HepG2 (cell line): ENCODE measurements around the gene BCL2L11. TPM values are rescaled to one million over a fixed set of nuclear protein-coding genes. Genes with fewer than 3 reads are reported as not detected.
A peak's percentile ranks its signal among the peaks of the same experiment; 100 is the strongest.

Experiments used
- AGO1 ChIP-seq: fragments of 200-400 bp; formaldehyde crosslinking; IDR thresholded peaks from 2 replicates; pipeline ENCODE4 v1.6.1; 2017; ENCODE audit warnings: mild to moderate bottlenecking, low read depth, low read length, moderate library complexity; ENCODE audit not compliant: poor library complexity, severe bottlenecking
- BCL6 ChIP-seq: IDR thresholded peaks from 2 replicates; pipeline ENCODE4 v1.6.1; 2016; ENCODE audit warnings: missing genetic modification reagents, missing compliant biosample characterization
- EEA1 ChIP-seq: sonication (generic); formaldehyde crosslinking; IDR thresholded peaks from 2 replicates; pipeline ENCODE4 v1.5.1; 2020; ENCODE audit warnings: mild to moderate bottlenecking, missing genetic modification reagents, borderline replicate concordance
- ERF ChIP-seq: IDR thresholded peaks from 2 replicates; pipeline ENCODE4 v1.6.1; 2018; ENCODE audit warnings: missing biosample characterization, missing genetic modification reagents
- MED13 ChIP-seq: sonication (generic); formaldehyde crosslinking; IDR thresholded peaks from 2 replicates; pipeline ENCODE4 v1.5.0; 2020; ENCODE audit warnings: missing genetic modification reagents
- NCOA1 ChIP-seq: sonication (generic); formaldehyde crosslinking; IDR thresholded peaks from 2 replicates; pipeline ENCODE4 v1.9.0; 2021; ENCODE audit warnings: missing genetic modification reagents
- NFIB ChIP-seq: sonication (generic); formaldehyde crosslinking; IDR thresholded peaks from 2 replicates; pipeline ENCODE4 v1.9.0; 2021; ENCODE audit warnings: missing genetic modification reagents, mild to moderate bottlenecking, borderline replicate concordance
- POLR2AphosphoS5 ChIP-seq: IDR thresholded peaks from 2 replicates; pipeline ENCODE4 v1.6.1; 2012; ENCODE audit warnings: low read depth, low read length
- RBM22 ChIP-seq: fragments of 200-400 bp; formaldehyde crosslinking; optimal IDR thresholded peaks from 2 replicates; pipeline ENCODE3; 2017; ENCODE audit warnings: mild to moderate bottlenecking, low read length, moderate library complexity
- SALL1 ChIP-seq: sonication (generic); formaldehyde crosslinking; IDR thresholded peaks from 2 replicates; pipeline ENCODE4 v1.8.0; 2022; ENCODE audit warnings: mild to moderate bottlenecking, missing genetic modification reagents
- SMAD9 ChIP-seq: sonication (generic); formaldehyde crosslinking; IDR thresholded peaks from 2 replicates; pipeline ENCODE4 v1.5.1; 2020; ENCODE audit warnings: mild to moderate bottlenecking, missing genetic modification reagents
- SSRP1 ChIP-seq: IDR thresholded peaks from 2 replicates; pipeline ENCODE4 v1.6.1; 2016; ENCODE audit warnings: control low read depth
- ZBTB7B ChIP-seq: sonication (generic); formaldehyde crosslinking; IDR thresholded peaks from 2 replicates; pipeline ENCODE4 v1.4.0; 2020; ENCODE audit warnings: missing genetic modification reagents
- ZFX ChIP-seq: sonication (generic); formaldehyde crosslinking; IDR thresholded peaks from 2 replicates; pipeline ENCODE4 v1.4.0; 2020; ENCODE audit warnings: mild to moderate bottlenecking, low read depth, missing genetic modification reagents, moderate library complexity
- ZMYM3 ChIP-seq: sonication (generic); formaldehyde crosslinking; IDR thresholded peaks from 2 replicates; pipeline ENCODE4 v1.5.1; 2020; ENCODE audit warnings: mild to moderate bottlenecking, missing genetic modification reagents
- ZNF205 ChIP-seq: IDR thresholded peaks from 2 replicates; pipeline ENCODE4 v1.6.1; 2018; ENCODE audit warnings: missing biosample characterization, missing genetic modification reagents
- ZNF292 ChIP-seq: sonication (generic); formaldehyde crosslinking; IDR thresholded peaks from 2 replicates; pipeline ENCODE4 v1.8.1; 2022; ENCODE audit warnings: mild to moderate bottlenecking, low read depth, missing genetic modification reagents, borderline replicate concordance
- ZNF33B ChIP-seq: sonication (generic); formaldehyde crosslinking; IDR thresholded peaks from 2 replicates; pipeline ENCODE4 v1.5.1; 2020; ENCODE audit warnings: mild to moderate bottlenecking, missing genetic modification reagents
- ZNF484 ChIP-seq: sonication (generic); formaldehyde crosslinking; IDR thresholded peaks from 2 replicates; pipeline ENCODE4 v1.5.1; 2020; ENCODE audit warnings: mild to moderate bottlenecking, low read depth, missing genetic modification reagents, borderline replicate concordance
- ZNF530 ChIP-seq: sonication (generic); formaldehyde crosslinking; IDR thresholded peaks from 2 replicates; pipeline ENCODE4 v1.5.0; 2020; ENCODE audit warnings: low read depth, mild to moderate bottlenecking, missing genetic modification reagents
- ZNF572 ChIP-seq: sonication (generic); formaldehyde crosslinking; IDR thresholded peaks from 2 replicates; pipeline ENCODE4 v1.5.1; 2020; ENCODE audit warnings: mild to moderate bottlenecking, missing genetic modification reagents
- ZNF816 ChIP-seq: sonication (generic); formaldehyde crosslinking; IDR thresholded peaks from 2 replicates; pipeline ENCODE4 v1.8.0; 2022; ENCODE audit warnings: missing genetic modification reagents, mild to moderate bottlenecking, borderline replicate concordance
- polyA plus RNA-seq, 8 experiments: library from polyadenylated mRNA; depleted of rRNA in 3 of 8; stranded (reverse) in 7 of 8; unstranded in 1 of 8; fragments of >200 nt; fragmentation: Illumina TruSeq in 4 of 8; extraction: Trizol in 4 of 8; gene quantifications; 2 replicates each; pipeline versions ENCODE4 v1.2.1 to v1.2.3, GENCODE V29; 2011 to 2016; ENCODE audit warnings: low read depth in 4 of 8, missing spikeins in 1 of 8, mixed read lengths in 1 of 8; ENCODE audit not compliant: insufficient read depth in 1 of 8
- total RNA-seq, 5 experiments: library from RNA; depleted of rRNA; stranded (reverse); fragments of >200 nt; fragmentation: Illumina TruSeq; extraction: Trizol; gene quantifications; 2 replicates each; pipeline ENCODE4 v1.2.3, GENCODE V29; 2016; ENCODE audit warnings: low read depth in 1 of 5
- TF ChIP-seq, protein P1 (sequence below): IDR thresholded peaks from 2 replicates; pipeline ENCODE4 v1.6.1; 2012; ENCODE audit warnings: low read depth, low read length, improper control_type of control experiment
- TF ChIP-seq, protein P2 (sequence below): sonication (generic); formaldehyde crosslinking; IDR thresholded peaks from 2 replicates; pipeline ENCODE4 v1.8.1; 2023; ENCODE audit warnings: missing genetic modification reagents, inconsistent platforms, borderline replicate concordance
- TF ChIP-seq, protein P3 (sequence below): sonication (generic); formaldehyde crosslinking; IDR thresholded peaks from 2 replicates; pipeline ENCODE4 v1.4.0; 2020; ENCODE audit warnings: missing genetic modification reagents, borderline replicate concordance
- TF ChIP-seq, protein P4 (sequence below): IDR thresholded peaks from 2 replicates; pipeline ENCODE4 v1.6.1; 2012; ENCODE audit warnings: low read length, improper control_type of control experiment

The BCL2L11 gene
- total and polyA plus RNA-seq, 2 of the 13 experiments (the other 11 are each of a cell fraction or from before 2014, with no cell fraction given), result 6.1 to 9.7 TPM

DNA sequence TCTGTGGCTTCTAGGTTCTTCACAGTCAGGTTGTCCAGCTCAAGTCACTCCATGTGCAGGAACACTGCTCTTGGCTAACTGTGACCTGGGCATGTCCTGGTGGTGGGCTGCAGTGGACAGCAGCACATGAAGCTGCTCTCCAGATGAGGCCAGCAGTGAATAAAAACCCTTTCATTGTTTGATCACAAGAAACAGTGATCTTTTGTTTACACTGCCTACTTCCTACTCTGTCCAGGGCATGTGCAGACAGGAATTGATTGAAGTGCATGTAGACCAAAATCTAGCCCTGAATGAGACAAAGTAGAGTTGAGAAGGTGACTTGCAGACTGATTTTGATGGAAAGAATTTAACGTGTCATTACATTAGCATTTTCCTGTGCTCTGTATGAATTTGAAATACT lies 34.9 kb downstream of the BCL2L11 start (continued):
- TF ChIP-seq SSRP1 (CRISPR knock-in tag) (0 out of 2 replicates have a peak, but pooled peaks have one; percentile 62), ZMYM3 (CRISPR knock-in tag) (no peak), SALL1 (CRISPR knock-in tag) (peak; percentile 70), ERF (CRISPR knock-in tag) (peak; percentile 61), ZNF572 (no peak), ZNF484 (CRISPR knock-in tag) (no peak), SMAD9 (CRISPR knock-in tag) (no peak), NFIB (CRISPR knock-in tag) (no peak), ZNF530 (no peak), ZNF816 (CRISPR knock-in tag) (no peak), ZBTB7B (peak; percentile 75; the same call in 1 of the 2 replicates), ZFX (CRISPR knock-in tag) (0 out of 2 replicates have a peak, but pooled peaks have one; percentile 29), ZNF292 (CRISPR knock-in tag) (no peak), BCL6 (CRISPR knock-in tag) (peak; percentile 65), POLR2AphosphoS5 (no peak), NCOA1 (no peak), EEA1 (CRISPR knock-in tag) (no peak), ZNF205 (CRISPR knock-in tag) (0 out of 2 replicates have a peak, but pooled peaks have one; percentile 14), RBM22 (no peak), ZNF33B (no peak), AGO1 (no peak), MED13 (CRISPR knock-in tag) (no peak)
- TF ChIP-seq, protein P1, sequence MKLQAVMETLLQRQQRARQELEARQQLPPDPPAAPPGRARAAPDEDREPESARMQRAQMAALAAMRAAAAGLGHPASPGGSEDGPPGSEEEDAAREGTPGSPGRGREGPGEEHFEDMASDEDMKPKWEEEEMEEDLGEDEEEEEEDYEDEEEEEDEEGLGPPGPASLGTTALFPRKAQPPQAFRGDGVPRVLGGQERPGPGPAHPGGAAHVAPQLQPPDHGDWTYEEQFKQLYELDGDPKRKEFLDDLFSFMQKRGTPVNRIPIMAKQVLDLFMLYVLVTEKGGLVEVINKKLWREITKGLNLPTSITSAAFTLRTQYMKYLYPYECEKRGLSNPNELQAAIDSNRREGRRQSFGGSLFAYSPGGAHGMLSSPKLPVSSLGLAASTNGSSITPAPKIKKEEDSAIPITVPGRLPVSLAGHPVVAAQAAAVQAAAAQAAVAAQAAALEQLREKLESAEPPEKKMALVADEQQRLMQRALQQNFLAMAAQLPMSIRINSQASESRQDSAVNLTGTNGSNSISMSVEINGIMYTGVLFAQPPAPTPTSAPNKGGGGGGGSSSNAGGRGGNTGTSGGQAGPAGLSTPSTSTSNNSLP, result peak; percentile 70
- TF ChIP-seq, protein P2, sequence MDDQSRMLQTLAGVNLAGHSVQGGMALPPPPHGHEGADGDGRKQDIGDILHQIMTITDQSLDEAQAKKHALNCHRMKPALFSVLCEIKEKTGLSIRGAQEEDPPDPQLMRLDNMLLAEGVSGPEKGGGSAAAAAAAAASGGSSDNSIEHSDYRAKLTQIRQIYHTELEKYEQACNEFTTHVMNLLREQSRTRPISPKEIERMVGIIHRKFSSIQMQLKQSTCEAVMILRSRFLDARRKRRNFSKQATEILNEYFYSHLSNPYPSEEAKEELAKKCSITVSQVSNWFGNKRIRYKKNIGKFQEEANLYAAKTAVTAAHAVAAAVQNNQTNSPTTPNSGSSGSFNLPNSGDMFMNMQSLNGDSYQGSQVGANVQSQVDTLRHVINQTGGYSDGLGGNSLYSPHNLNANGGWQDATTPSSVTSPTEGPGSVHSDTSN (CRISPR knock-in tag), result no peak
- TF ChIP-seq, protein P3, sequence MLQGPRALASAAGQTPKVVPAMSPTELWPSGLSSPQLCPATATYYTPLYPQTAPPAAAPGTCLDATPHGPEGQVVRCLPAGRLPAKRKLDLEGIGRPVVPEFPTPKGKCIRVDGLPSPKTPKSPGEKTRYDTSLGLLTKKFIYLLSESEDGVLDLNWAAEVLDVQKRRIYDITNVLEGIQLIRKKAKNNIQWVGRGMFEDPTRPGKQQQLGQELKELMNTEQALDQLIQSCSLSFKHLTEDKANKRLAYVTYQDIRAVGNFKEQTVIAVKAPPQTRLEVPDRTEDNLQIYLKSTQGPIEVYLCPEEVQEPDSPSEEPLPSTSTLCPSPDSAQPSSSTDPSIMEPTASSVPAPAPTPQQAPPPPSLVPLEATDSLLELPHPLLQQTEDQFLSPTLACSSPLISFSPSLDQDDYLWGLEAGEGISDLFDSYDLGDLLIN, result no peak
- TF ChIP-seq, protein P4, sequence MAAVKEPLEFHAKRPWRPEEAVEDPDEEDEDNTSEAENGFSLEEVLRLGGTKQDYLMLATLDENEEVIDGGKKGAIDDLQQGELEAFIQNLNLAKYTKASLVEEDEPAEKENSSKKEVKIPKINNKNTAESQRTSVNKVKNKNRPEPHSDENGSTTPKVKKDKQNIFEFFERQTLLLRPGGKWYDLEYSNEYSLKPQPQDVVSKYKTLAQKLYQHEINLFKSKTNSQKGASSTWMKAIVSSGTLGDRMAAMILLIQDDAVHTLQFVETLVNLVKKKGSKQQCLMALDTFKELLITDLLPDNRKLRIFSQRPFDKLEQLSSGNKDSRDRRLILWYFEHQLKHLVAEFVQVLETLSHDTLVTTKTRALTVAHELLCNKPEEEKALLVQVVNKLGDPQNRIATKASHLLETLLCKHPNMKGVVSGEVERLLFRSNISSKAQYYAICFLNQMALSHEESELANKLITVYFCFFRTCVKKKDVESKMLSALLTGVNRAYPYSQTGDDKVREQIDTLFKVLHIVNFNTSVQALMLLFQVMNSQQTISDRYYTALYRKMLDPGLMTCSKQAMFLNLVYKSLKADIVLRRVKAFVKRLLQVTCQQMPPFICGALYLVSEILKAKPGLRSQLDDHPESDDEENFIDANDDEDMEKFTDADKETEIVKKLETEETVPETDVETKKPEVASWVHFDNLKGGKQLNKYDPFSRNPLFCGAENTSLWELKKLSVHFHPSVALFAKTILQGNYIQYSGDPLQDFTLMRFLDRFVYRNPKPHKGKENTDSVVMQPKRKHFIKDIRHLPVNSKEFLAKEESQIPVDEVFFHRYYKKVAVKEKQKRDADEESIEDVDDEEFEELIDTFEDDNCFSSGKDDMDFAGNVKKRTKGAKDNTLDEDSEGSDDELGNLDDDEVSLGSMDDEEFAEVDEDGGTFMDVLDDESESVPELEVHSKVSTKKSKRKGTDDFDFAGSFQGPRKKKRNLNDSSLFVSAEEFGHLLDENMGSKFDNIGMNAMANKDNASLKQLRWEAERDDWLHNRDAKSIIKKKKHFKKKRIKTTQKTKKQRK, result no peak
